NCI-H524 (cell line): ENCODE measurements around the gene PTPRO.

Experiments
- DNase-seq, 2 experiments: peaks; one replicate each; lab custom pipeline; 2025; lab: John Stamatoyannopoulos, UW

The PTPRO gene

DNA sequence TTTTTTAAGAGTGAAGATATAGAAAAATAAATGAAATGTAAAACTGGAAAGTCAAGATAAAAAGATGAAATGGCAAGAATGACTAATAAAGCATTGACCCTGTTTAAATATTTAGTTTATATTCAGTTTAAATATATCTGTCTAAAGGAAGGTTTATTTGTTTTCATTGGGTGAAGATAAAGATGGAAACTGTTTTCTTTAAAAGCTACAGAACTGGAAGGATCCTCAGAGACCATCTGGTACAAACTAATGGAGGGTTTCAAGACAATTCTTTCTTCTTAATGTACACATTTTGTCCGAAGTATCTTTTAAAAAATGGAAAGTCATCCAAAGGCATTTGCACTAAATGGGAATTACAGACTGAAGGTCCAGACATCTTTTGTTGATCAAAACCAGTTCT lies 324.3 kb downstream of the PTPRO start:
- no peak for DNase-seq
